HG02852 (cell line): ENCODE results near the gene SRSF4.

ENCODE experiments used
- ATAC-seq: cut with Tn5 transposase; IDR thresholded peaks from one replicate; pipeline ENCODE4 v1.9.1; 2021; ENCODE audit warnings: mild to moderate bottlenecking, moderate library complexity; ENCODE audit not compliant: unreplicated experiment

SRSF4 gene

DNA sequence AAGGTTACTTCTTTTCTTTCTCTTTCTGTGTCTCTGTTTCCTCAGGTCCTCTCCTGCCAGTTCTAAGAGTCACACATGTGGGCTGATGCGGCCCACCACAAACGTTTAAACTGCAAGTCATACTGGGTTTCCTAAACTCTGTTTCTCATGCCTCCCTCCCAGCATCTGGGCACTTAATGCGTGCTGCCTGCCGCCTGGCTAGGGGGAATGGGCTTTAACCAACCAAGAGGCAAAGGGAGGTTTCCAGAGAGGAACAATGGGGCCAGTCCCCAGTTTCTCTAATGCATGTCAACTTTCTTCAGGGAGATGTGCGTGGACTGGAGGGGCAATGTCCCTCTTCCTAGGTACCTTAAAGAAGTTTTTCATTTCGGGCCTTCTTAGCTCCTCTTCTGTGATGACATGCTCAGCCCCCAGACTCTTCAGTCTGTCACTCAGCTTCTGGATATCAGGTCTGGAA lies 19.9 kb upstream of the SRSF4 start:
- ATAC-seq: no peak

DNA sequence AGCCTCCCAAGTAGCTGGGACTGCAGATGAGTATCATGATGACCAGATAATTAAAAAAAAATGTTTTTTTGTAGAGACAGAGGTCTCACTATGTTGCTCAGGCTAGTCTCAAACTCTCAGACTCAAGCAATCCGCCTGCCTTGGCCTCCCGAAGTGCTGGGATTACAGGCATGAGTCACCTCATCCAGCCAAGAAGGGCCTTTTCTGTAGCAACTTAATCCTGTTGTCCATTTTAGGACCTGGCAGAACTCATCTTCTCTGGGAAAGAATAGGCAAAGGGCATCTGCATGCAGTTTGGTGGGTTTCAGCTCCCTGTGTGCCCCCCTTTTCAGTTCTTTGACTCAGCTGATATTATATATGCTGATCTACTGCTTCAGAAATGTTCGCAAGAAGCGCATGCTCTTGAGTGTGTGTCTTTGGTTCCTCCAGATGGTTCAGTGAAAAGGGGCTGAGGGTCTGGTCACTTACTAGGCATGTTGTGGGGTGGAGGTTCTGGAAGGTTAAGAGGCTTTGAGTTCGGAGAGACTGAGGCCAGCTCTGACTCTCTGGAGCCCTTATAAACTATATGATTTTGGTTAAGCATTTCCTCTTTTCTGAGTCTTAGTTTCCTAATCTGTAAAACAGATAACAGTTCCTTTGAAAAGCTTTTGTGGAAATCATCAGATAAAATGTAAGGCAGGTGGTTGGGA lies 19.4 kb upstream of the SRSF4 start:
- ATAC-seq: no peak

DNA sequence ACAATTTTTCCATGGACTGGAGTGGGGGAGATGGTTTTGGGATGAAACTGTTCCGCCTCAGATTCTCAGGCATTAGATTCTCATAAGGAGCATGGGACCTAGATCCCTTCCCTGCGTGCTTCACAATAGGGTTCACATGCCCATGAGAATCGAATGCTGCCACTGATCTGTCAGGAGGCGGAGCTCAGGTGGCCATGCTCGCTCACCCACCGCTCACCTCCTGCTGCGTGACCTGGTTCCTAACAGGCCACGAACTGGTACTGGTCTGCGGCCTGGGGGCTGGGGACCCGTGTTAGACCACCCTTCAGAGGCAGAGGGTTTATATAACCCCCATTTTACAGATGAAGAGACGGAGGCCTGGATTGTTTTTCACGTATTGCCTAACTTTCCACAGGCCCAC lies 16.3 kb upstream of the SRSF4 start:
- ATAC-seq: no peak

DNA sequence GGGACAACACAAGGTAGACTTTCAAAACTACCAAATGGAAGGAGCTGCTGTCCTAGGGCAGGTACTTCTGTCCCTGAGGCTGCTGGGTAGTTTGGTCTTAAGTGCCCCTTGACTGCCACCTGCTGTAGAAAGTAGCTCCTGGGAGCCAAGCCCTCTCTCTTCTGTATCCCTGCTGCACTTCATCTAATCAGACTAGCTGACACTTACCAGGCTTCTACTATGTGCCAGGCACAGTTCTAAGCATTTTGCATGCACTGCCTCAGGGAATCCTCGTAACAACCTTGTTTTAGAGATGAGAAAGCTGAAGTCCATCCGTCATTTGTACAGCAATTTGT lies 15.9 kb upstream of the SRSF4 start:
- no peak for ATAC-seq

DNA sequence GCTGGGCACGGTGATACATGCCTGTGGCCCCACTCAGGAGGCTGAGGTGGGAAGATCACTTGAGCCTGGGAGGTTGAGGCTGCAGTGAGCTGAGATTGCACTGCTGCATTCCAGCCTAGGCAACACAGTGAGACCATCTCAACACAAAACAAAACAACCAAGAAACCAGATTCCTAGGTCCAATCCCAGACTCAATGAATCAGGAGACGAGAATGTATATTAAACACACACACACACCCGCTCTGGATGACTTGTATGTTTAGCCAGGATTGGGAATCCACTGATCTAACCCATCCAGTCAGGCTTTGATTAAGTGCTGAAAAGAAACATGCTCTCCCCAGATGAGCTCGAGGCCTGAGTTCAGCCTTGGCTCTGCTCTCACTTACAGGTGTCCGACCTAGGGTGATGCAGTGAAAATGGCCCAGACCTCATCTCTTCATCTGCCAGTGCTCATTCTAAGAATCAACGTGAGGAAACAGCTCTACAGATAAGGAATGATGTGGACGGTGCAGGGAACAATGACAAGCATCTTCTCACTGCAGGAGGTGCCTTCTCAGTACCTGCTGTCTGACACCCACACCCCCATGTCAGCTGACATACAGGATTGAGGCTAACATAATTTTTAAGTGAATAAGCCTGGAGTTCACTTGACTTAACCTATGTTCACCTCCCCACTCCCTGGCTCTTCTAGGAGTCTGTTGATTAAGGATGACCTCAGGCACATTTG lies 15.3 kb upstream of the SRSF4 start:
- ATAC-seq: no peak

DNA sequence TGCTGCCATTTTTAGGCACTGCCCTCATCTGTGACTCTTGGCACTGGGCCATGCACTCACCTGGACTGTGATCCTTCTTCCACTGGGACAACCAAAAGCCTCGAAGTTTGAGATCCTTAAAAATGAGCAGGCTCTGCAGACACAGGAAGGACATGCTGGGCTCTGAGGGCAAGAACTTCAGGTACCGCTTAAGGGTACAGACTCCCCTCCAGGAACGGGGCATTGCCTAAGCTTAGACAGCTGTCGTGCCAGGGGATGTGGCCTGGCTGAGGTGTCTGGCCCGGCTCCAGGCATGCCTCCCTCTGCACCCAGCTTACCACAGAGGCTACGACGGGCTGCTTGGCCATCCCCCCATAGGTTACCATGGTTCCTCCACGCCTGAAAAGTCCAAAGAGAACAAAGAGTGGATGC lies 14.2 kb upstream of the SRSF4 start:
- no peak for ATAC-seq

DNA sequence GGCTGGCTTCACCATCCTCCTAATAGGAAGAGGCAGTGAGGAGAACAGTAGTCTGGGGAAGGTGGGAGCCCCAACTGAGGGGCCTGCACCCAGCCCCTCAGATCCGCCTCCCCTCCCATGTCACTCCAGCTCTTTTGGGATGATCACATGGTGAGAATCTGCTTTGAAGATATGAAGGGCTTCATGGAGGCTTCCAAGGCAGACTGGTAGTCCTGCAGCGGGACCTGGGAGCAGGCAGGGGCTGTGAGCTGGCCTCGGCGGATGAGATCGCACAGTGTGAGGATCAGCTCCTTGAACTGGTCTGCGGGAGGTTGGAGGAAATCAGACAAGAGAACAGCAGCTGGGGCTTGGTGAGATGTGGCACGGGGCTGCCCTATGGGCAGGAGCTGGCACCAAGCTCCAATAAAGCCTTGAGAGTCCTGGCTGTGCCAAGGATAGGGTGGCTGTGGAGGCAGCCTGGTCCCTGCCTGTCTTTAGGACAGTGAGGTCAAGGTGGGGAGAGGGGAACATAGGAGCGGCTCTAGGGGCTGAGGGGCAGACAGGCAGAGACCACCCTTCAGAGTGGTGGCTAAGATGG lies 12.3 kb upstream of the SRSF4 start:
- ATAC-seq: no peak

DNA sequence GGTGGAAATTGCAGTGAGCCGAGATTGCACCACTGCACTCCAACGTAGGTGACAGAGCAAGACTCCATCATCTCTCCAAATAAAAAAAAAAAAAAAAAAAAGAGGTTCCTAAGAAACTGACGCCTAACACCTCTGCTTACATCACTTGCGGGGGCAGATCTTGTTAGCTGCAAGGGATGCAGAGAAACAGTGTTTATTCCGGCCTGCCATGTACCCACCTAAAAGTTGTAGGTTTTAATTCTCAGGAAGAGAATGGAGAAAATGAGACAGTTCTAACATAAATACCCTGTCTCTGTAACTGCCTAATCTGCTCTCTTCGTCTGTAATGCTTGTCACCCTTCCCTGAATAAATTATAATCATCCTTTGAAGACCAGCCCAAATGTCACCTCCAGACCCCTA lies 9.0 kb upstream of the SRSF4 start:
- ATAC-seq: no peak

DNA sequence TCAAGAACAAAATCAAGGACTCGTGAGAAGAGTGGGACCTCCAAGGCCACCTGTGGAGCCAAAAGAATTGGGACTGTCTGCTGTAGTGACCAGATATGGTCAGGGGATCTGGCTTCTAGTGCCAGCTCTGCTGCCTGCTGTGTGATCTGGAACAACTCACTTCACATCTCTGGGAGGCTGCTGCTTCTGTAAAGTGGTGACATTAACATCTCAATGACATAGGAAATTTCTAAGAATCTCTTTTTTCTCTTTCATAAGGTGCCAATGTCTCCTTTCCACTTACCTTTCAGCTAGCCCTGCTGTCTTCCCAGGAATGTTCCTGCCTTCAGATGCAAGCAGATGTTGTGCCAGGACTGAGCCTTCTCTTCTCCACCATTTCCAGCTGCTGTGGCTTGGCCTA lies 5.0 kb upstream of the SRSF4 start:
- ATAC-seq: no peak

DNA sequence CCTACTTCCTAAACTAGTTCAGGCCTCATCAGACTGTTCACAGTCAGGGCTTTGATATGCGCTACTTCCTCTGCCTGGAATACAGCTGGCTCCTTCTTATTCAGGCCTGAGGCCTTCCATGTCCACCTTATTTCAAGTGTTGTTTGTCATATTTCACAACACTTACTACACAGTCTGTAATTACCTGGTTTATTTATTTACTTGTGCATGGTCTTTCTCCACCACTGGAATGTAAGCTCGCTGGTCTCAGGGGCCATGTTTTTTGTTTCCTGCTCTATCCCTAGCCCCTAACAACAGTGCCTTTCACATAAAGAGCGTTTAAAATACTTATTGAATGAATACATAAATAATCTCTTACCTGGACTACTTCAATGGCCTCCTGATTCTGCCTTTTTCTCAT lies 4.6 kb upstream of the SRSF4 start:
- ATAC-seq: no peak

DNA sequence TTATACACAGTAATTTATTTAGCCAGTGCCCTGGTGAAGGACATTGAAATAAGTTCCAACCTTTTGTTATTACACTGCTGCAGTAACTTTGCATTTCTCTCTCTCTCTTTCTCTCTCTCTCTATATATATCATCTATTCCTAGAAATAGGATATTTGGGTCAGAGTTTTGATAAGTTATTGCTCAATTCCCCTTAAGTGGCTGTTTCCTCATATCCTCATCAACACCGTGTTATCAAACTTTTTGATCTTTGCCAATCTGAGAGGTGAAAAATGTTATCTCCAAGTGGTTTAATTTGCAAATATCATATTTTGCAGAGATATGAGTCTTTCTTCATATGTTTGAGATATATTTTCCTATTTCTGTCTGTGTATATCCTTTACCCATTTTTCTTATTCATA lies 1.6 kb upstream of the SRSF4 start:
- no peak for ATAC-seq

DNA sequence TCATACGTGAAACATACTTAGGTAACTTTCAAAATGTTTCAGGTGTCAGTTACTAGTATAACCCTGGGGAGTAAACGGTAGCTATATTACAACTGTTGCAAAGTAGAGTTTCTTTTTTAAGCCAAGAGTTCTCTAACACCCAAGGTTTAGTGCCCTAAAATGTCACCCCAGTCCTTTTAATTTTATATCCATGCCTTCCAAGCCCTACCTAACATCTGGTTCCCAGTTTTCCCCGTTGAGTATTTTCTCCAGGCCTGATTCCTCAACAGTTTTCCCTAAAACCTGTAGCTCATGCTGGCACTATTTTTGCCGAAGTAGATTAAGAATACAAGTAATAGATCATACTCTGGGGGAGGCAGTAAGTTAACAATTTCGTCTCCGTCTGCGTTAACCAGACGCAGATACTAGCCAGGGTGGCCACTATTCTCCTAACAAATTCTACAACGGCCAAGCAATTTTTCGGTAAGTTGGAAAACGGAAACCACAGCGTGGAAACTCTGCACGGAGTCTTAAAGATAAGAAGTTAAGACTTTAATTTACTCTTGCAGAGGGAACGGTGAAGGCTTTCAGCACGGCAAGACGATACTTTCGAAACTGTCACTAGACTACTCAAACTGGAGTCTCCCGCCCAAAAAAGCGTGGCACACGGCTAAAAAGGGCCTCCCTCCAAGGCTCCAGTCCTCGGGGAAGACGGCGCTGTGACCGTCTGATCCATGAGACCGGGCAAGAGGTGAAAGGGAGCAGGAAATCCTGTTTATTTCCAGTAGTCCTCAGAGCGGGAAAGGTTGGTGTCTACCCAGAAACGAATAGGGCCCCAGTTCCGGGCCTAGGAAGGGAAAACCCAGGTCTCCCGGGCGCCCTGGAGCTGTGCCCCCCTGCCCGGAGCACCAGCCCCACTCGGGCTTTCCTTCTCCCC lies 945 bp downstream of the SRSF4 start:
- peak; percentile 12 for ATAC-seq

DNA sequence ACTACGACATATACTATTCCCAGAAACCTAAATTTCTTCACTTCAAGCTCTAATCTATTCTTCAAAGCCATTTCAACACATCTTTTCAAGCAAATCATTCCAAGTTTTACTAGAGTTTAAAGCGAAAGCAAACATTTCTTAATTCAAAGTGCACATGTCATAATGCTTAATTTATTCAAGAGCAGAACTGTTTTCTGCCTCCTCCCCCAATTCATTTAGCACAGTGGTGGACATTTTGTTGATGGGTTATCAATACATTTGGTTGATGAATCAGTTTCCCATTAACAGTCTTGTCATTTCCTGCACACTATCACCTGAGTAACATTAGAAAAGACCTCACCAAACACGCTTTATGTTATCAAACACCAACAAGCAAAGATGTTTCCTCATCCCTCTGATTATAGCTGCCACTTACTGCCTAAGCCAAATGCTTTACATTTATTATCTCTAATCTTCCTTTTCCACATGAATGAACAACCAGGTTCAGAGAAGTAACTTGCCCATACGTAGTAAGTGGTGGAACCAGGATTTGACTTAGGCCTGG lies 2.0 kb downstream of the SRSF4 start:
- ATAC-seq: no peak

DNA sequence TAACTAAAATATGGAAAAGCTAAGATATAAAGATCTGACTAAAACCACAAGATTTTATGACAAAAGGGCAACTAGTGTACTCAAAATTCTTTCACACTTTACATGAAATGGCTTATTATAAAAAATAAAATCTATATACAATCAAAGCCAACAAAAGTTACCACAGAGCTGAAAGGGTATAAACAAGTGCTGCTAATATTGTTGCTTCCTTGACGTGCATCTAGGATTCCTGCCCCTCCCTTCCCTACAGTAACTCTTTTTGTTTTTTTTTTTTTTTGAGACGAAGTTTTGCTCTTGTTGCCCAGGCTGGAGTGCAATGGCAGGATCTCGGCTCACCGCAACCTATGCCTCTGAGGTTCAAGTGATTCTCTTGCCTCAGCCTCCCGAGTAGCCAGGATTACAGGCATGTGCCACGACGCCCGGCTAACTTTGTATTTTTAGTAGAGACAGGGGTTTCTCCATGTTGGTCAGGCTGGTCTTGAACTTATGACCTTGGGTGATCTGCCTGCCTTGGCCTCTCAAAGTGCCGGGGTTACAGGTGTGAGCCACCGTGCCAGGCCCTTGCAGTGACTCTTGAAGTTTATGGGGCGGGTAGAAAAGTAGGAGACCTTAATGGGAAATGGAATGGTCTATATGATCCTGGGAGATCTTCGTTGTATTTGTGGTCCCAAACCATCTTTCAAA lies 4.5 kb downstream of the SRSF4 start:
- no peak for ATAC-seq

DNA sequence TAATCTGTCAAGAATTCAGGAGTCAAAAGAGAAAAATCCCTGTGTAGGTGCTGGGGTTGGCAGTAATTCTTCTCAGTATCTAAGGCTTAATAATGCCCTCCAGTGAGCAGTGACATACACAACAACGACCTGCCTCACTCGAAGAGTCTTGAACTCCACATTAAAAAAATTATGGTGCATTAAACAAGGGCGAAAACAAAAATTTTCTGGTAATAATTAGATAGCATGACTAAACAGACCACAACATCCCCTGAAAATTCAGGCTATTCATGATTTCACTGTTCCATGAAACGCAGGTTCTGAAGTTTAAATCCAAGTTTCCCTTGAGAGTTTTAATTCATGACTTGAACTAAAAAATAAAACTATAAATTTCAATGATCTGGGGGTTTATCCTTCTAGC lies 5.1 kb downstream of the SRSF4 start:
- no peak for ATAC-seq

DNA sequence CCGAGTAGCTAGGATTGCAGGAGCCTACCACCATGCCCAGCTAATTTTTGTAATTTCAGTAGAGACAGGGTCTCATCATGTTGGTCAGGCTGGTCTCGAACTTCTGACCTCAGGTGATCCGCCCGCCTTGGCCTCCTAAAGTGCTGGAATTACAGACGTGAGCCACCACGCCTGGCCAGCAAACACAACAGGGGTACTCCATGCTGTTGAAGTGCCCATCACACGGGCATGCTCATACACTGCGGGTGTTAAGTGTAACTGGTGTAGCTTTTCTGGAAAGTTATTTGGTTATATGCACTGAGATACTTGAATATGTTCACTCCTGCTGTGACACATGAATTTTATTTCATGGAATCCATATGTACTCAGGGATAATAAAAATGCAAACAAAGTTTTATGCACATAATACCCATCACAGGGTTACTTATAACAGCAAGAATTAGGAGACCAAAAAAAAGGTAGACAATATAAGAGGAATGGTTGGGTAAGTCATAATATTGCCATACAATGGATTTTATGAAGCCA lies 9.2 kb downstream of the SRSF4 start:
- ATAC-seq: no peak

DNA sequence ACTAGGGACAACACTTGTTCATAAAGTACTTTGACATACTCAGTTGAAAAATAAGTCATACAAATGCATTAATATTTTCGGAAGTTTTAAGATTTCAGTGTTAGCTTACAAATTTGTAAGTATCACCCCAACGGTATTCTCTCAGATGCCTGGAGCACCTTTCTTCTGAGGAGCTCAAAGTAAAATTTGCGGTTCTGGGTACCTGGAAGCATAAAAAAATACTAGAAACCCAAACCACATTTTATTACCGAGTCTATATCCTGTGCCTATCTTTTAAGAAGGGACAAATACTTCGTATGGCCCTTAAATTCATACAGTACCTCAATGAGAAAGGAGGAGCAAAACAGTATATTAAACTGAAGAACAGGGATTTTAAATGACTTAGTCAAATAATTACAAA lies 10.2 kb downstream of the SRSF4 start:
- ATAC-seq: no peak

DNA sequence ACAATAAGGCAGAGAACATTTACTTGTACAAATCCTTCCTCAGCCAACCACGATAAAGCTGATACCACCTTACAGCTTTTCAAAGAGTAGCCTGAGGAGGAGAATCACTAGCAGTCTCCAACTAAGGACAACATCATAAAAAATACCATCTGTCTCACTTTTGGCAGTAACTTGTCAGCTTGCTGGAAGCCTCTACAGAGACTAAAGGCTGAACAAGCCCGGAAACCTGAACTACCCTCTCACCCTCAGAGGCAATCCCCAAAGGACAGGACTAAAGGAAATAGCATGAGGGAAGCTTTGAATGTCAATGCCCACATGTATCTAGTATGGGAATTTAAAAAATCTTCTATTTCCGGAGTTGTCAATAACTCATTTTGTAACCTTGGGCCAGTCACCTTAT lies 10.6 kb downstream of the SRSF4 start:
- ATAC-seq: no peak

DNA sequence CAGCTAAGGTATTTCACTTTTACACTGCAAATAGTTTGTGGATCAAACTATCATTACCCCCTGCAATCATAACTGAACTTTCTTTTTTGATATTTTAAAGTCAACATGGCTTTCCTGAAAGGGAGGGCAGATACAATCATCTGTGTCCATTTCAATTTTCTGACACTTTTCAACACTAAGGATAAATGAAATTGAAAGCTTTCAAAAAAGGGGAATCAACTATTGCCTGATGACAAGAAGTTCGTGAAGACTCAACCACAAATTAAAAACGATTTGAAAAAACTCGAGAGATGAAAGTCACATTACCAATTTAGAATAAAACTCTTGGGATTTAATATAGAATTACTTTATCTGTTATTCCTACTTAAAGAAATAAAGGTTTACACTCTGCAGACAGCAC lies 11.7 kb downstream of the SRSF4 start:
- no peak for ATAC-seq

DNA sequence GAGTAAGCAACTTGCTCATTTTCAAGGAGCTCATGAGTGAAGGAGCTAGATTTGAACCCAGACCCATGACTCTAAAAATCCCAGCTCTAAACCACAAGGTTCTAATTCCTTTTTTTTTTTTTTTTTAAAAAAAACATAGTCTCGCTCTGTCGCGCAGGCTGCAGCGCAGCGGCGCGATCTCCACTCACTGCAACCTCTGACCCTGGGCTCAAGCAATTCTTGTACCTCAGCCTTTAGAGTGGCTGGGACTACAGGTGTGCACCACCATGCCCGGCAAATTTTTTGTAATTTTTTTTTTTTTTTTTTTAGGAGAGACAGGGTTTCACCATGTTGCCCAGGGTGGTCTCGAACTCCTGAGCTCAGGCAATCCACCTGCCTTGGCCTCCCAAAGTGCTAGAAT lies 13.8 kb downstream of the SRSF4 start:
- ATAC-seq: no peak
